Parathyroid adenoma (tissue), 2 donors: Measurements from ENCODE around the gene ZNF678.

Experiments used
- H2AFZ ChIP-seq: fragments of 300-600 bp; sonication (generic); one replicate; pipeline ENCODE4 v1.7.0; 2017; ENCODE audit warnings: antibody characterized with exemption, mild to moderate bottlenecking
- H3K27ac ChIP-seq: fragments of 300-600 bp; sonication (generic); one replicate; pipeline ENCODE4 v1.7.0; 2017
- H3K27me3 ChIP-seq: fragments of 300-600 bp; sonication (generic); one replicate; pipeline ENCODE4 v1.7.0; 2017; ENCODE audit warnings: low read length; ENCODE audit not compliant: control insufficient read depth, insufficient read depth
- H3K36me3 ChIP-seq: fragments of 300-600 bp; sonication (generic); one replicate; pipeline ENCODE4 v1.7.0; 2017; ENCODE audit warnings: low read length; ENCODE audit not compliant: control insufficient read depth, insufficient read depth
- H3K4me1 ChIP-seq: fragments of 300-600 bp; sonication (generic); one replicate; pipeline ENCODE4 v1.7.0; 2017; ENCODE audit warnings: control low read depth
- H3K4me2 ChIP-seq: fragments of 300-600 bp; sonication (generic); one replicate; pipeline ENCODE4 v1.7.0; 2017; ENCODE audit warnings: low read length
- H3K4me3 ChIP-seq: fragments of 300-600 bp; sonication (generic); one replicate; pipeline ENCODE4 v1.7.0; 2017; ENCODE audit warnings: low read depth, low read length
- H3K79me2 ChIP-seq: fragments of 300-600 bp; sonication (generic); one replicate; pipeline ENCODE4 v1.7.0; 2017; ENCODE audit warnings: control low read depth
- H3K9ac ChIP-seq: fragments of 300-600 bp; sonication (generic); one replicate; pipeline ENCODE4 v1.7.0; 2017; ENCODE audit warnings: mild to moderate bottlenecking
- H3K9me3 ChIP-seq: fragments of 300-600 bp; sonication (generic); one replicate; pipeline ENCODE4 v1.7.0; 2017; ENCODE audit warnings: low read length; ENCODE audit not compliant: control insufficient read depth
- CTCF ChIP-seq: fragments of 300-600 bp; sonication (generic); IDR thresholded peaks from one replicate; pipeline ENCODE4 v1.7.0; 2017; ENCODE audit warnings: antibody characterized with exemption, mild to moderate bottlenecking
- donor health status: primary hyperparathyroidism.

ZNF678 gene

GRCh38 chr1:227563324-227564201 is at the start of gene ZNF678:
Gene ZNF678, plus strand, starts transcription at chr1:227563556. Its CDS starts 87,436 bp downstream, at chr1:227650992.
- Histone ChIP-seq H3K4me3 (peak within 1 kb of the TSS; percentile 73), H3K4me1 (no peaks in the 10 kb centered on the region), H3K9ac (no peak within 1 kb of the TSS), H3K27me3 (no peaks in the 10 kb centered on the region), H3K9me3 (no peaks in the 10 kb centered on the region), H3K4me2 (peak within 1 kb of the TSS; percentile 86), H3K36me3 (no peaks in the 10 kb centered on the region), H2AFZ (peak within 1 kb of the TSS; percentile 94), H3K27ac (peak within 1 kb of the TSS; percentile 71), H3K79me2 (no peaks in the 10 kb centered on the region)
- TF ChIP-seq CTCF: no peak

GRCh38 chr1:227518876-227519275 is 44.5 kb upstream of the ZNF678 start:
- Histone ChIP-seq H3K36me3 (no peaks in the 10 kb centered on the region), H3K27ac (no peak overlapping the region), H3K9me3 (no peaks in the 10 kb centered on the region), H3K4me1 (no peaks in the 10 kb centered on the region), H3K9ac (no peak overlapping the region), H2AFZ (no peak overlapping the region), H3K27me3 (no peaks in the 10 kb centered on the region), H3K79me2 (no peaks in the 10 kb centered on the region), H3K4me3 (no peak overlapping the region), H3K4me2 (no peak overlapping the region)
- no peak for TF ChIP-seq CTCF

GRCh38 chr1:227521782-227522181 is 41.6 kb upstream of the ZNF678 start:
- H3K4me3 ChIP-seq: no peak overlapping the region
- no peaks in the 10 kb centered on the region for H3K36me3 ChIP-seq
- TF ChIP-seq CTCF: no peak
- no peak overlapping the region for H3K27ac ChIP-seq
- H3K4me2 ChIP-seq: no peak overlapping the region
- H3K4me1 ChIP-seq: no peaks in the 10 kb centered on the region
- no peak overlapping the region for H2AFZ ChIP-seq
- no peak overlapping the region for H3K9ac ChIP-seq
- no peaks in the 10 kb centered on the region for H3K9me3 ChIP-seq
- H3K79me2 ChIP-seq: no peaks in the 10 kb centered on the region
- no peaks in the 10 kb centered on the region for H3K27me3 ChIP-seq

- TF ChIP-seq CTCF: no peak
- H3K9ac ChIP-seq: no peak overlapping the region
- no peaks in the 10 kb centered on the region for H3K79me2 ChIP-seq
- H3K27ac ChIP-seq: no peak overlapping the region
- H3K36me3 ChIP-seq: no peaks in the 10 kb centered on the region
- peaks cover 9% of the 10 kb centered on the region for H3K9me3 ChIP-seq
- H3K4me3 ChIP-seq: no peak overlapping the region
- no peak overlapping the region for H2AFZ ChIP-seq
- no peak overlapping the region for H3K4me2 ChIP-seq
- no peaks in the 10 kb centered on the region for H3K4me1 ChIP-seq
- H3K27me3 ChIP-seq: no peaks in the 10 kb centered on the region
Measured at GRCh38 chr1:227526524-227526923, 36.8 kb upstream of the ZNF678 start.
